Measurements from ENCODE around the gene FREY1. TPM values are rescaled to one million over a fixed set of nuclear protein-coding genes. Genes with fewer than 3 reads are reported as not detected.
A peak's percentile ranks its signal among the peaks of the same experiment; 100 is the strongest.

The FREY1 gene
- total RNA-seq, 2 experiments from 2014 or later = 1.0 to 1.5 TPM

DNA sequence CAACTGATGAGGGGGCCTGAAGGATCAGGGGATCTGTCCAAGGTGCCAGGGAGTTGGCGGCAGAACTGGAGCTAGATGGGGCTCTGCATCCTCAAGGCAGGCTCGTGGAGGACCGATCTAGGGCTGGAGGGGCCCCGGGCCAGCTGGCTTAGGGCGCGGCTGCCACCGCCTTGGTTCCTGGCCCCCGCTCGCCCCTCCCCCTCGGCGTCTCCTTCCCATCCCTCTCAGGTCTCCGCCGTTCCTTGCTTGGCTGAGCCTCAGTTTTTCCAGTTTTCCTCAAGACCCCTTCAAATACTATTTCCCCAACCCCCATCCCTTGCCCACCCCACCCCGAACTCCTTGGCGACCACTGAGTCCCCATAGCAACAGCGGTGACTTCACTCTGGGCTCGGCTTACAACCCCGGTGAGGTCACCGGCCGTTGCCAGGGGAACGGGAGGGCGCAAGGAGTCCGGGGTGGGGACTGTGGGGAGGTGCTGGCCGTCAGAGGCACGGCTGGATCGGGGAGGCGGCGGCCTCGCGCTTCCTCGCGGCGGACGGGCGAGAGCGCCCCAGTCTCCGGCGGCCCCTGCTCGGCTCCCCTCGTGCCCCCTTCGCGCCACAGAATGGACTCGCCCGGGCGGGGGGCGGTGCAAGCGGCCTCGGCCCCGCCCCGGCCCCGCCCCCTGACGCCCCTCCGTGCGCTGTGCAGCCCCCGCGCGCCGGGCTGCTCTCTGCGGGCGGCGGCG is 7.5 kb downstream of the FREY1 start:
- ChIA-PET CTCF (interaction anchor here (1.1 kb wide), 1 partner anchor 25 kb away, joined by 6 read pairs; no protein-coding TSS in a partner anchor), POLR2A (no interaction called here)
- intact Hi-C loops (cut with DNase I, micrococcal nuclease) = loop anchor here (1.0 to 5.0 kb wide), 5 partner anchors 14 to 94 kb away; partner anchors contain the start of genes CRY2 (in 2 of the 2), MAPK8IP1 (in 1 of the 2) and SLC35C1 (in 1 of the 2)
- H3K27me3 Mint-ChIP-seq = peaks cover 26% of the 10 kb centered on the region
- DNase-seq = peak; percentile 80
- no peaks in the 10 kb centered on the region for H3K9me3 Mint-ChIP-seq (ENCODE audit: low read depth)
- H3K36me3 Mint-ChIP-seq (ENCODE audit: low read depth) = no peaks in the 10 kb centered on the region
- H3K4me3 Mint-ChIP-seq = peak overlapping the region; percentile 40
- peaks cover 2% of the 10 kb centered on the region for H3K4me1 Mint-ChIP-seq
- ATAC-seq = peak; percentile 86
- no peak overlapping the region for H3K27ac Mint-ChIP-seq

DNA sequence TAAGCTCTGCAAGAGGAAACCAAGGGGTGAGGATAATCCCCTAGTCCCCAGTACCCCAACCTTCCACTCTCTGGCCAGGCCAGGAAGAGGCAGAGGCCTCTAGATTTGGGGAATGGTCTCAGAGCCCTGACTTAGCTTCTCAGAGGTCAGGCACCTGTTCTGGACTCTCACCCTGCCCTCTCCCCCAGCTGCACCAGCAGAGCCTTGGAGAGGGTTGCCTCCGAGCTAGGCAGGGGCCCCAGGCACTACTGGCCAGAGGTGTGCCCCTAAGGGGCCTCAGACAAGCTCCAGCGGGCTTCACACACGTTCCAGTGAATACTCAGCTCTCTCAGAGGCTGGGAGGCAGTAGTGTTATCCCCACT is 8.0 kb downstream of the FREY1 start:
- intact Hi-C loops (cut with DNase I, micrococcal nuclease) = loop anchor here (1.0 to 5.0 kb wide), 4 partner anchors 14 to 94 kb away; partner anchors contain the start of genes CRY2 (in 1 of the 2), MAPK8IP1 (in 1 of the 2) and SLC35C1 (in 1 of the 2)
- Mint-ChIP-seq H3K4me3 (peak overlapping the region; percentile 40), H3K9me3 (ENCODE audit: low read depth) (no peaks in the 10 kb centered on the region), H3K27me3 (peaks cover 30% of the 10 kb centered on the region), H3K4me1 (peaks cover 2% of the 10 kb centered on the region), H3K36me3 (ENCODE audit: low read depth) (no peaks in the 10 kb centered on the region), H3K27ac (no peak overlapping the region)
- ChIA-PET CTCF (interaction anchor here (1.1 to 1.4 kb wide), 2 partner anchors 10 to 24 kb away, joined by 5 to 6 read pairs; no protein-coding TSS in a partner anchor), POLR2A (no interaction called here)
- ATAC-seq (no peak), DNase-seq (no peak)

DNA sequence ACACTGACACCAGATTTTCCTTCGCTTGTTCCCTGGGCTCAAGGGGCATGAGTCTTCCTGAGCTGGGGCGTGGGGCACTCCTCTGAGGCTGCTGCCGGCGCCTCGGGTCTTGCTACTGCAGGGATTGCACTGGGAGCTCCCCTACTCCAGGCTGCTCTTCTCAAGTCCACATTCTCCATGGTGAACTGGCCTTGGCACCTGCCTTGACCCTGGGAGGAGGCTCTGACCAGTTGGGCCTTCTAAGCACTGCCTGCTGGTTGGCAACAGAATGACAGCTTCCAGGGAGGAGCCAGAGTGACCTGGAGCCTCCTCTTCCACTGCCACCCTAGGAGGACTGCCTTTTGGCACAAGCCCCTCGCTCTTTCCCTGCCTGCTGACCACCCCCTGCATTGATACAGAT is 9.5 kb downstream of the FREY1 start:
- Mint-ChIP-seq H3K27me3 (peaks cover 32% of the 10 kb centered on the region), H3K36me3 (ENCODE audit: low read depth) (no peaks in the 10 kb centered on the region), H3K4me1 (peaks cover 2% of the 10 kb centered on the region), H3K9me3 (ENCODE audit: low read depth) (no peaks in the 10 kb centered on the region), H3K4me3 (no peak overlapping the region), H3K27ac (no peak overlapping the region)
- intact Hi-C loops (cut with DNase I, micrococcal nuclease) = loop anchor here in 1 of 2 experiments (5.0 kb wide), 1 partner anchor 50 kb away; the partner anchor contains the start of gene CRY2
- DNase-seq (no peak), ATAC-seq (no peak)
- ChIA-PET CTCF (interaction anchor here (1.4 to 1.7 kb wide), 2 partner anchors 9 to 26 kb away, joined by 5 to 6 read pairs; no protein-coding TSS in a partner anchor), POLR2A (no interaction called here)

DNA sequence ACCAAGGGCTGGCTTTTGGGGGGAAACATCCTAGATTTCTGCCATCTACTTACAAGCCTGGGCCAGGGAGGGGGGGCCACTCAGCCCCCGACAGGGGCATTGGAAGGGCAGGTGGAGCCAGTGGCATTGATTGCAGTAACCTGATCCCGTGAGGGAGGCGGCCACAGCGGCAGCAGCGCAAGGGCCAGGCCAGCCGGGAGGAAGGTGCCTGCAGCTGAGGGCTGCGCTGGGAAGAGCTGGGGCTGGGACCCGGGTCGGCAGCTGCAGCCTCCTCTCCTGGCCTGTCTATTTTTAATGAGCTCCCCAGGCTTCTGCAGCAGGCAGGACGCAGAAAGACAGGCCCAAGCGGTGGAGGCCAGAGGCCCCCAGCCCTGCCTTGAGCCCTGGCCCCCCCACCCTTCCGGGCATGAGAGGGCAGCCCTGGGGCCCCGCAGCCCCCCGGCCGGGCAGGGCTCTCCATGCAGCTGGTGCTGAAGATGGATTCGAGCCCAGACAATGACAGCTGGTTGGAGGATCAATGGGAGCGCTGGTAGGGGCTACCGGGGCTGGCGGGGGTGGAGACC is 10.6 kb downstream of the FREY1 start:
- no peaks in the 10 kb centered on the region for H3K36me3 Mint-ChIP-seq (ENCODE audit: low read depth)
- intact Hi-C loops (cut with DNase I, micrococcal nuclease) = loop anchor here in 1 of 2 experiments (5.0 kb wide), 1 partner anchor 49 kb away; the partner anchor contains the start of gene CRY2
- CTCF ChIA-PET = interaction anchor here (1.7 kb wide), 1 partner anchor 25 kb away, joined by 6 read pairs; no protein-coding TSS in a partner anchor

DNA sequence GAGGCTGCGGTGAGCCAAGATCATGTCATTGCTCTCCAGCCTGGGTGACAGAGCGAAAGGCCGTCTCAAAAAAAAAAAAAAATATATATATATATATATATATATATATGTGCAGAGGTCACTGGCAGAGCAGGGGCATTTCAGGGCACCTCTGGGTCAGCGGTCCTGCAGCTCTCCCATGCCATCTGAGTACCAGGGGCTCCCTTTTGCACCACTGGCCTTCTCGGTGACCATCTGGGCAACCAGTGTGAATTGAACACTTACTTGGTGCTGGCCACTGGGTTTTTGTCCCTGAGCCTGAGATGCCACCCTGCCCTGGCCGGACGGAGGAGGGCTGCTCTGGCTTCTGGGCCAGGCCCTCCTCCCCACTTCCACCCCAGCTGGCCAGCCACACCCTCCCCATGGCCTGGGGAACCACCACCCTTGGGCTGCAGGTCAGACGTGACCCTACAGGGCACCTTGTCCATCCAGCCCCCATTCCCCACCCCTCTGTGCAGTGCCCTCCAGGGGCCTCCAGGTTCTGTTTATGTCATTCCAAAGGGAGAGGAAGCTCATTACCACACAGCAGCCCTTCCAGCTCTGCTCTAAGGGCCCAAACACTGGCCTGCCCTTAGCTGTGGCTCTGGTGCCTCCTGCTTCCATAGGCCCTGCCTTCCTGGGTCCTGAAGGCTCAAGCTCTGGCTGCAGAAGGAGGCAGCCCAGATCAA is 11.4 kb downstream of the FREY1 start:
- CTCF ChIA-PET = no interaction called here
- H3K4me1 Mint-ChIP-seq = peaks cover 2% of the 10 kb centered on the region
- H3K36me3 Mint-ChIP-seq (ENCODE audit: low read depth) = no peaks in the 10 kb centered on the region
- intact Hi-C loops (cut with DNase I, micrococcal nuclease) = loop anchor here in 1 of 2 experiments (5.0 kb wide), 1 partner anchor 48 kb away; the partner anchor contains the start of gene CRY2
- no peak for DNase-seq
- H3K27ac Mint-ChIP-seq = no peak overlapping the region
- H3K4me3 Mint-ChIP-seq = no peak overlapping the region
- ATAC-seq = no peak
- H3K9me3 Mint-ChIP-seq (ENCODE audit: low read depth) = no peaks in the 10 kb centered on the region
- POLR2A ChIA-PET = interaction anchor here (0.6 kb wide), 1 partner anchor 32 kb away, joined by 3 read pairs; no protein-coding TSS in a partner anchor
- peaks cover 28% of the 10 kb centered on the region for H3K27me3 Mint-ChIP-seq

More for the DNA sequence above, 10.6 kb downstream of the FREY1 start:
- no peak for ATAC-seq
- peaks cover 2% of the 10 kb centered on the region for H3K4me1 Mint-ChIP-seq
- H3K27ac Mint-ChIP-seq = no peak overlapping the region
- no peak for DNase-seq
- POLR2A ChIA-PET = interaction anchor here (0.6 kb wide), 1 partner anchor 87 kb away, joined by 3 read pairs; no protein-coding TSS in a partner anchor
- no peak overlapping the region for H3K4me3 Mint-ChIP-seq
- no peaks in the 10 kb centered on the region for H3K9me3 Mint-ChIP-seq (ENCODE audit: low read depth)
- peaks cover 32% of the 10 kb centered on the region for H3K27me3 Mint-ChIP-seq

DNA sequence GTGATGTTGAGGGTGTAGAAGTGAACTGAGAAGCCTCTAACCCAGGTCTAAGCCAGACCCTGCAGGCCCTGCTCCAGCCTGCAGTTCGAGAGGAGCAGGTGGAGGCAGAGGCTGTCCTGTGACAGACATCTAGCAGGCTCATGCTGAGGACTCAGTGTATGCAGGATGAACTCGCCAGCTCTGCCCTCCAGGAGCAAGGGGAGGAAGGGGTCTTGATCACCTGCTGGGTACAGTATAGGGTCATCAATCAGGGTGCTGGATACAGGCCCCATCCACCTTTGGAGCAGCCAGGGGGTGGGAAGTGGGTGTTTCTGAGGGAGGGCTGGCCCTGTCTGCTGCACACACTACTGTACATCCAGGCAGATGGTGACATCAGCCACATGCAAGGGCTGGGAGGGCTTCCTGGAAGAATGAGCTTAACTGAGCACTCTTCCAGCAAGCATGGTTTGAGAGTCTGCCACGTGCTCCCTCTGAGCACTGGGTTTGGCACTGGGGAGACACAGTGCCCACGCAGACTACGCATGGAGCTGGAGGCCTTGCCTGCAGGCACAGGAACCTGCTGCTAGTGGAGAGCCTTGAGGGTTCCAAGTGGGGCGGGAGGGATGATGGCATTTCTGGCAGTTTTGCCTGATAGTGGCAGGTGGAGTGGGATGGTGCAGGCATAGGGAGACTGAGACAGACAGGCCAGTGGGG is 12.4 kb downstream of the FREY1 start:
- CTCF ChIA-PET = no interaction called here
- ATAC-seq = no peak
- no peak for DNase-seq
- Mint-ChIP-seq H3K4me1 (peaks cover 2% of the 10 kb centered on the region), H3K27ac (no peak overlapping the region), H3K9me3 (ENCODE audit: low read depth) (no peaks in the 10 kb centered on the region), H3K27me3 (peaks cover 24% of the 10 kb centered on the region), H3K4me3 (no peak overlapping the region), H3K36me3 (ENCODE audit: low read depth) (no peaks in the 10 kb centered on the region)
- POLR2A ChIA-PET = interaction anchor here (0.6 kb wide), 1 partner anchor 31 kb away, joined by 3 read pairs; no protein-coding TSS in a partner anchor
- intact Hi-C loops (cut with DNase I, micrococcal nuclease) = loop anchor here in 1 of 2 experiments (5.0 kb wide), 1 partner anchor 47 kb away; the partner anchor contains the start of gene CRY2

DNA sequence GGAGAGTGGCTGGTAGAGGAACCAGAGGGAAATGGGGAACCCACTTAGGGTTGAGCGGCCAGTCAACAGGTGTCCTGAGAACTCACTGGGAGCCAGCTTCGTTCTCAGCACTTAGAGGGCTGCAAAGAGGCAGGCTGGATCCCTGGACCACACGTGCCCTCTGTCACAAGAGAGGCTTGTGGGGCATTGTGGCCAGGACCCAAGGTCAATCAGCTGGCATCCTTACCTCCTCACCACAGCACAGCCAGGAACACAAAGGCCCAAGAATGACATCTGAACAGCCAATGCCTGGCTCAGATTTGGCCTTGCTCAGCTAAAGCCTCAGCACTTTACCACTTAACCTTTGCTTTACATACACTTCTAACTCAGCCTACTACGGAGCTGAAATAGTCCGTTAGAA is 14.2 kb downstream of the FREY1 start:
- CTCF ChIA-PET = no interaction called here

DNA sequence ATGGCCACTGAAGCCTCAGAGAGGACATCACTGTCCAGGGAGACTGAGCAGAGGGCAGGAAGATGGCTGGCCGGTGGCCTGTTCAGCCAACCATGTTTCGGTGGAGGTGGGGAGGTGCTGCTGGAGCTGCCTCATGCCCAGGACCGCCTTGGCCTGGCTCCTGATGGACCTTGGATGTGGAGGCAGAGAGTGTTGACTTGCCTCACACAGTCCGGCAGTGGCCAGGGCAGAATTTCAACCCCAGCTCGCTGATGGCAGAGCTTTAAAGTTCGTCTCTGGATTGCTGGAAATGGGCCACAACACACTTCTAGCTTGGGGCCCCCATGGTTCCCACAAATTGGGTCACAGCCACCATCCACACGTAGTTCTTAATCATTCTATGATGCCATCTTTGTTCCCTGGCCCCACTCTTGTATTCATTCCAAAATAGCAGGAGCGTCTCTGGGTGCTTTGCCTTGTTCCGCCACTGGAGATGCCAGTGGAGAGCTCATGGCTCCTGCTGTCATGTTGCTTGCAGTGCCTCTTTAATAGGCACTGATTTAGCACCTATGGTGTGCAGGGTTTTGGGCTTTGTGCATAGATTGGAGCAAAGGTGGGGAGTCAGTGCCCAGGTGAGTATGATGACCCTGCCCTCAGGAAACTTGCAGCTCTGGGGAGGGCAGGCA is 16.1 kb downstream of the FREY1 start:
- intact Hi-C loops (cut with DNase I, micrococcal nuclease) = no loop called here
- Mint-ChIP-seq H3K4me1 (no peaks in the 10 kb centered on the region), H3K27ac (no peak overlapping the region), H3K36me3 (ENCODE audit: low read depth) (no peaks in the 10 kb centered on the region), H3K4me3 (no peak overlapping the region), H3K9me3 (ENCODE audit: low read depth) (no peaks in the 10 kb centered on the region), H3K27me3 (peaks cover 11% of the 10 kb centered on the region)
- CTCF ChIA-PET = interaction anchor here (0.6 kb wide), 2 partner anchors 74 to 145 kb away, joined by 3 to 4 read pairs; no protein-coding TSS in a partner anchor
- POLR2A ChIA-PET = interaction anchor here (0.6 kb wide), 1 partner anchor 220 kb away, joined by 3 read pairs; no protein-coding TSS in a partner anchor
- no peak for ATAC-seq
- no peak for DNase-seq

More for the DNA sequence above, 14.2 kb downstream of the FREY1 start:
- intact Hi-C loops (cut with DNase I, micrococcal nuclease) = no loop called here
- no peaks in the 10 kb centered on the region for H3K9me3 Mint-ChIP-seq (ENCODE audit: low read depth)
- H3K4me3 Mint-ChIP-seq = no peak overlapping the region
- no peaks in the 10 kb centered on the region for H3K4me1 Mint-ChIP-seq
- ATAC-seq = no peak
- H3K36me3 Mint-ChIP-seq (ENCODE audit: low read depth) = no peaks in the 10 kb centered on the region
- no peak for DNase-seq
- peaks cover 19% of the 10 kb centered on the region for H3K27me3 Mint-ChIP-seq
- POLR2A ChIA-PET = interaction anchor here (0.5 kb wide), 1 partner anchor 77 kb away, joined by 4 read pairs; no protein-coding TSS in a partner anchor
- no peak overlapping the region for H3K27ac Mint-ChIP-seq

DNA sequence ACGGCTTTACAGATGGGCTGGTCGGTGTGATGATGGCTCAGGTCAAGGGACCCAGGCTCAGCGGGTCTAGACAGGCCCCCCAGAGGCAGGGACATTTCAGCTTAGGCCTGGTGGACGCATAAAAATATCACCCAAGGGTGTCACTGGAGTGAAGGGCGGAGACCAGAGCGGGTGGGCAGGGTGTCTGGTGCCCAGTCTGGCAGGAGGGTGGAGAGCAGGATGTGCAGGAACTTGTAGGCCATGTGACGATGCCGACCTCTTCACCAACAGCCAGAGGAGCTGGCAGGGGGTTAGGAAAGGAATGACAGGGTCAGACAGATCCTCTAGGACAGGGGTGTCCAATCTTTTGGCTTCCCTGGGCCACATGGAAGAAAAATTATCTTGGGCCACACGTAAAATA is 17.1 kb downstream of the FREY1 start:
- ChIA-PET CTCF (no interaction called here), POLR2A (no interaction called here)
- Mint-ChIP-seq H3K36me3 (ENCODE audit: low read depth) (no peaks in the 10 kb centered on the region), H3K27me3 (peaks cover 9% of the 10 kb centered on the region), H3K27ac (no peak overlapping the region), H3K4me3 (no peak overlapping the region), H3K4me1 (peaks cover 3% of the 10 kb centered on the region), H3K9me3 (ENCODE audit: low read depth) (no peaks in the 10 kb centered on the region)
- no peak for ATAC-seq
- intact Hi-C loops (cut with DNase I, micrococcal nuclease) = no loop called here
- DNase-seq = no peak

DNA sequence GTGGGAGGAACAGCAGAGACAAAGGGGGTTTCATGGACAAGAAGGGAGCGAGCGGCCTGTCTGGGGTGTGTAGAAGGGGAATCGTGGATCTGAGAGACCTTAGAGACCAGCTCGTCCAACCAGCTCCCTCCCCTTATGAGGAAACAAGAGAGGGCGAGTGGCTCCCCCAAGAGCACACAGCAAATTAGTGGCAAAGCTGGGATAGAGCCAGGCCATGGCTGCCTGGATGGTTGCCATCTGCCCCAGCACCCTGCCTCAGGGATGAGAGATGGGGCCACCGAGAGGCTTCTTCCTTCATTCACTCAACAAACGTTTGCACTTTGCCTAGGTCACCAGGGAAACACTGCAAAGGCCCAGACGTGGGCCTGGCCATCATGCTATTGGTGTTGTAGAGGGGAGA is 17.5 kb downstream of the FREY1 start:
- POLR2A ChIA-PET = no interaction called here
- CTCF ChIA-PET = no interaction called here
- Mint-ChIP-seq H3K27me3 (peaks cover 6% of the 10 kb centered on the region), H3K4me1 (peaks cover 7% of the 10 kb centered on the region), H3K36me3 (ENCODE audit: low read depth) (no peaks in the 10 kb centered on the region), H3K9me3 (ENCODE audit: low read depth) (no peaks in the 10 kb centered on the region), H3K27ac (no peak overlapping the region), H3K4me3 (no peak overlapping the region)
- no peak for DNase-seq
- ATAC-seq = no peak
- intact Hi-C loops (cut with DNase I, micrococcal nuclease) = no loop called here
